H9 (cell line): Measurements from ENCODE around the gene CDH4. TPM values are rescaled to one million over a fixed set of nuclear protein-coding genes. Genes with fewer than 3 reads are reported as not detected.

ENCODE experiments used
- DNase-seq: peaks from one replicate; pipeline ENCODE4 v3.0.0-alpha.2; 2017
- H2AFZ ChIP-seq: one replicate; pipeline ENCODE4 v1.6.1; 2013; ENCODE audit warnings: mild to moderate bottlenecking, low read length, control low read depth, moderate library complexity
- H2AK5ac ChIP-seq: 2 replicates; pipeline ENCODE4 v1.6.1; 2013; ENCODE audit warnings: low read length, control low read depth, mixed read lengths; ENCODE audit not compliant: insufficient read length
- H2BK120ac ChIP-seq: one replicate; pipeline ENCODE4 v1.6.1; 2013; ENCODE audit warnings: low read depth, mild to moderate bottlenecking, low read length, control low read depth, inconsistent platforms; ENCODE audit not compliant: poor library complexity, severe bottlenecking
- H2BK12ac ChIP-seq: 2 replicates; pipeline ENCODE4 v1.6.1; 2013; ENCODE audit warnings: low read length, control low read depth, mixed read lengths, low read depth; ENCODE audit not compliant: insufficient read length
- H2BK15ac ChIP-seq: 2 replicates; pipeline ENCODE4 v1.6.1; 2013; ENCODE audit warnings: low read depth, low read length, control low read depth
- H2BK20ac ChIP-seq: one replicate; pipeline ENCODE4 v1.6.1; 2013; ENCODE audit warnings: low read depth, mild to moderate bottlenecking, low read length, control low read depth, inconsistent platforms; ENCODE audit not compliant: poor library complexity, severe bottlenecking
- H2BK5ac ChIP-seq: 2 replicates; pipeline ENCODE4 v1.6.1; 2013; ENCODE audit warnings: low read length, control low read depth, mixed read lengths; ENCODE audit not compliant: insufficient read length
- H3K14ac ChIP-seq: 2 replicates; pipeline ENCODE4 v1.6.1; 2013; ENCODE audit warnings: low read length, control low read depth; ENCODE audit not compliant: insufficient read depth
- H3K18ac ChIP-seq: 2 replicates; pipeline ENCODE4 v1.6.1; 2013; ENCODE audit warnings: low read depth, mild to moderate bottlenecking, mixed read lengths, low read length, control low read depth; ENCODE audit not compliant: insufficient read length
- H3K23ac ChIP-seq: 2 replicates; pipeline ENCODE4 v1.6.1; 2013; ENCODE audit warnings: low read length, control low read depth, mixed read lengths, low read depth; ENCODE audit not compliant: insufficient read length
- H3K23me2 ChIP-seq: 2 replicates; pipeline ENCODE4 v1.6.1; 2013; ENCODE audit warnings: low read depth, mild to moderate bottlenecking, mixed read lengths, low read length, control low read depth; ENCODE audit not compliant: insufficient read length, poor library complexity, severe bottlenecking
- H3K27ac ChIP-seq: 2 replicates; pipeline ENCODE4 v1.5.1; 2013; ENCODE audit warnings: low read length, control low read depth, mixed read lengths, low read depth; ENCODE audit not compliant: insufficient read length
- H3K27me3 ChIP-seq: 2 replicates; pipeline ENCODE4 v1.6.1; 2013; ENCODE audit warnings: low read length, control low read depth, inconsistent platforms; ENCODE audit not compliant: insufficient read depth
- H3K4ac ChIP-seq: 2 replicates; pipeline ENCODE4 v1.6.1; 2013; ENCODE audit warnings: low read depth, mild to moderate bottlenecking, control low read depth, inconsistent platforms, low read length, moderate library complexity
- H3K4me1 ChIP-seq: 2 replicates; pipeline ENCODE4 v1.6.1; 2013; ENCODE audit warnings: low read length, control low read depth, inconsistent platforms; ENCODE audit not compliant: insufficient read depth
- H3K4me2 ChIP-seq: 2 replicates; pipeline ENCODE4 v1.6.1; 2013; ENCODE audit warnings: low read length, control low read depth, mixed read lengths; ENCODE audit not compliant: insufficient read length, insufficient read depth
- H3K56ac ChIP-seq: 2 replicates; pipeline ENCODE4 v1.6.1; 2013; ENCODE audit warnings: low read depth, mild to moderate bottlenecking, mixed read lengths, low read length, control low read depth; ENCODE audit not compliant: insufficient read length
- H3K79me1 ChIP-seq: 2 replicates; pipeline ENCODE4 v1.6.1; 2013; ENCODE audit warnings: low read depth, mild to moderate bottlenecking, moderate library complexity, low read length, control low read depth, inconsistent platforms; ENCODE audit not compliant: insufficient read depth, poor library complexity, severe bottlenecking
- H3K79me2 ChIP-seq: 2 replicates; pipeline ENCODE4 v1.6.1; 2013; ENCODE audit warnings: low read length, control low read depth, inconsistent platforms; ENCODE audit not compliant: insufficient read depth
- H3K9ac ChIP-seq: 2 replicates; pipeline ENCODE4 v1.6.1; 2013; ENCODE audit warnings: low read length, control low read depth, mixed read lengths; ENCODE audit not compliant: insufficient read length; ENCODE audit errors: extremely low read depth
- H3K9me3 ChIP-seq: one replicate; pipeline ENCODE4 v1.6.1; 2013; ENCODE audit warnings: low read depth, low read length, inconsistent platforms; ENCODE audit not compliant: control insufficient read depth
- H3T11ph ChIP-seq: one replicate; pipeline ENCODE4 v1.6.1; 2013; ENCODE audit warnings: mild to moderate bottlenecking, low read length, control low read depth, inconsistent platforms
- H4K20me1 ChIP-seq: one replicate; pipeline ENCODE4 v1.6.1; 2013; ENCODE audit not compliant: control insufficient read depth, insufficient read length, insufficient read depth
- H4K5ac ChIP-seq: 2 replicates; pipeline ENCODE4 v1.6.1; 2013; ENCODE audit warnings: low read depth, mild to moderate bottlenecking, mixed read lengths, low read length, control low read depth; ENCODE audit not compliant: insufficient read length
- H4K8ac ChIP-seq: replicated peaks from 2 replicates; pipeline ENCODE4 v1.6.1; 2013; ENCODE audit warnings: low read length, control low read depth, mixed read lengths, low read depth; ENCODE audit not compliant: insufficient read length
- H4K91ac ChIP-seq: 2 replicates; pipeline ENCODE4 v1.6.1; 2013; ENCODE audit warnings: low read depth, mild to moderate bottlenecking, moderate library complexity, mixed read lengths, low read length, control low read depth; ENCODE audit not compliant: insufficient read length
- H3K27ac Mint-ChIP-seq, 3 experiments: 2 replicates in 2 of 3; 3 replicates in 1 of 3; pipeline ENCODE4 v1.8.0; 2020 to 2021; ENCODE audit warnings: mixed read lengths in 3 of 3, mild to moderate bottlenecking in 1 of 3, moderate library complexity in 1 of 3
- H3K27me3 Mint-ChIP-seq: 2 replicates; pipeline ENCODE4 v1.8.0; 2021; ENCODE audit warnings: low read depth, mild to moderate bottlenecking, moderate library complexity, mixed read lengths
- H3K36me3 Mint-ChIP-seq, 3 experiments: 2 replicates in 2 of 3; 3 replicates in 1 of 3; pipeline ENCODE4 v1.8.0; 2020 to 2021; ENCODE audit warnings: low read depth in 3 of 3, mixed read lengths in 3 of 3; ENCODE audit not compliant: insufficient read depth in 1 of 3
- H3K4me1 Mint-ChIP-seq, 2 experiments: 2 replicates each; pipeline ENCODE4 v1.8.0; 2020; ENCODE audit warnings: mixed read lengths in 2 of 2
- H3K4me3 Mint-ChIP-seq, 2 experiments: 2 replicates in 1 of 2; 3 replicates in 1 of 2; pipeline ENCODE4 v1.8.0; 2020 to 2021; ENCODE audit warnings: mild to moderate bottlenecking in 2 of 2, mixed read lengths in 2 of 2, moderate library complexity in 1 of 2
- H3K9me3 Mint-ChIP-seq, 2 experiments: 2 replicates in 1 of 2; 3 replicates in 1 of 2; pipeline ENCODE4 v1.8.0; 2020; ENCODE audit warnings: mild to moderate bottlenecking in 2 of 2, mixed read lengths in 2 of 2, moderate library complexity in 1 of 2
- WGBS: extraction: QIAGEN DNeasy Blood & Tissue Kit; methylation state at CpG from one replicate; pipeline ENCODE4 v1.1.7; 2013; ENCODE audit warnings: missing lambda C conversion rate, low lambda C conversion rate, mixed read lengths; ENCODE audit not compliant: insufficient read length; ENCODE audit errors: extremely low coverage; 5-methylcytosine and 5-hydroxymethylcytosine counted together
- total RNA-seq: library from RNA; stranded (reverse); gene quantifications from 2 replicates; pipeline ENCODE4 v1.2.1, GENCODE V29; 2021
- TF ChIP-seq, protein P1 (sequence below): fragments of 200-600 bp; sonication (generic); conservative IDR thresholded peaks from 3 replicates; pipeline ENCODE4 v1.8.0; 2021; ENCODE audit warnings: antibody characterized with exemption, mild to moderate bottlenecking

Gene CDH4
- total RNA-seq, 1 experiment from 2014 or later, result 3.0 TPM

DNA sequence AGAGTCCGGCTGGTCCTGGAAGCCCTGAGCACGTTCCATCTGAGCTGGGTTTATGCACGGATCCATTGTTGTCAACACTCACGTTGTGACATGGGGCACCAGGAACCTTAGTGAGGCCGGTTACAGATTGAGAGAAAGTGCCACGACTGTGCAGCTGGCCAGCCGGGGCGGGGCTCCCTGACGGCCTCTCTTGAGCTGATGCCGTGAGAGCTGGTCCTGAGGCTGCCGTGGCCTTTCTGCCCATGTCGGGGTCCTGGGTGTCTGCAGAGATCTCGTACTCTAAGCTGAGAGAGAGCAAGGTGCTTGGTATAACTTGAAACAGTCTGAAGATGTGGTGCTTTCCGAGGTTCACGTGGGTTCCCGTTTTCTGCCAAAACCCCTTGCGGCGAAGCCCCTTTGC is 10.0 kb downstream of the CDH4 start:
- H3K4me1 ChIP-seq, result no peaks in the 10 kb centered on the region; the same call in 1 of the 2 replicates
- H3K9ac ChIP-seq, result no peak overlapping the region
- H2BK15ac ChIP-seq, result no peak overlapping the region
- WGBS, result no CpG with 5 or more reads among the region's 18 CpGs
- H4K8ac ChIP-seq, result no peak overlapping the region
- H2BK12ac ChIP-seq, result no peak overlapping the region
- TF ChIP-seq, protein P1, sequence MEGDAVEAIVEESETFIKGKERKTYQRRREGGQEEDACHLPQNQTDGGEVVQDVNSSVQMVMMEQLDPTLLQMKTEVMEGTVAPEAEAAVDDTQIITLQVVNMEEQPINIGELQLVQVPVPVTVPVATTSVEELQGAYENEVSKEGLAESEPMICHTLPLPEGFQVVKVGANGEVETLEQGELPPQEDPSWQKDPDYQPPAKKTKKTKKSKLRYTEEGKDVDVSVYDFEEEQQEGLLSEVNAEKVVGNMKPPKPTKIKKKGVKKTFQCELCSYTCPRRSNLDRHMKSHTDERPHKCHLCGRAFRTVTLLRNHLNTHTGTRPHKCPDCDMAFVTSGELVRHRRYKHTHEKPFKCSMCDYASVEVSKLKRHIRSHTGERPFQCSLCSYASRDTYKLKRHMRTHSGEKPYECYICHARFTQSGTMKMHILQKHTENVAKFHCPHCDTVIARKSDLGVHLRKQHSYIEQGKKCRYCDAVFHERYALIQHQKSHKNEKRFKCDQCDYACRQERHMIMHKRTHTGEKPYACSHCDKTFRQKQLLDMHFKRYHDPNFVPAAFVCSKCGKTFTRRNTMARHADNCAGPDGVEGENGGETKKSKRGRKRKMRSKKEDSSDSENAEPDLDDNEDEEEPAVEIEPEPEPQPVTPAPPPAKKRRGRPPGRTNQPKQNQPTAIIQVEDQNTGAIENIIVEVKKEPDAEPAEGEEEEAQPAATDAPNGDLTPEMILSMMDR, result no peak
- no peak overlapping the region for H3T11ph ChIP-seq
- Mint-ChIP-seq H3K9me3 (peaks cover 0 to 3% of the 10 kb centered on the region in 2 experiments; a peak in 2 of 5 replicates), H3K27me3 (peaks cover 56% of the 10 kb centered on the region), H3K27ac (no peak overlapping the region), H3K4me1 (peaks cover 22 to 29% of the 10 kb centered on the region in 2 experiments), H3K36me3 (peaks cover 8 to 29% (median 18%) of the 10 kb centered on the region in 3 experiments), H3K4me3 (no peak overlapping the region)
- H4K5ac ChIP-seq, result no peak overlapping the region
- no peaks in the 10 kb centered on the region for H3K9me3 ChIP-seq
- H3K27ac ChIP-seq, result no peak overlapping the region
- no peaks in the 10 kb centered on the region; the same call in 1 of the 2 replicates for H3K27me3 ChIP-seq
- H2BK5ac ChIP-seq, result no peak overlapping the region
- no peak overlapping the region for H3K4ac ChIP-seq
- no peaks in the 10 kb centered on the region for H3K79me1 ChIP-seq
- H2AFZ ChIP-seq, result no peak overlapping the region
- no peak overlapping the region for H3K4me2 ChIP-seq
- no peaks in the 10 kb centered on the region for H3K23me2 ChIP-seq
- H2BK120ac ChIP-seq, result no peak overlapping the region
- no peak for DNase-seq
- no peak overlapping the region for H4K91ac ChIP-seq
- H3K14ac ChIP-seq, result no peak overlapping the region
- H3K23ac ChIP-seq, result no peak overlapping the region
- H4K20me1 ChIP-seq, result no peaks in the 10 kb centered on the region
- H2AK5ac ChIP-seq, result no peak overlapping the region
- no peaks in the 10 kb centered on the region for H3K79me2 ChIP-seq
- no peak overlapping the region for H3K18ac ChIP-seq
- no peak overlapping the region for H2BK20ac ChIP-seq
- no peak overlapping the region for H3K56ac ChIP-seq
